ENCODE results near the gene ADAMTS20.

ADAMTS20 gene

DNA sequence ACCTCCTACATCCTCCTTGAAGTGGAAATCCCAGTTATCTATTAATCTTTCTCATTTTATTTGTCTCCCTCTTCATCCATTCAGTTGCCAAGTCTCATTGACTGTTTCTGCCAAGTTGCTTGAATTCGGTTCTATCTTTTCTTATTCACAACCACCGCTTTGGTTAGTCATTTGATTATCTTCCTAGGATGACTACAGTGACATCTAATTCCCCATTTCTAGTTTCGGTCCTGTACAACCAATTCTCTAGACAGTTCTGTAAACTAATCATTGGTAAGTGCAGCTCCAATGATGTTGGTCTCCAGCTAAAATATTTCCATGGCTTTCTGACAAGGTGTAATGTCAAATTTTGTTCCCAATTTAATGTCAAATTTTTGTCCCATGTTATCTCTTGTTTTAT, 220.1 kb downstream of the ADAMTS20 start:
- Histone ChIP-seq H2AFZ (ENCODE audit: low read depth, low read length) (no peak overlapping the region), H3K27ac (ENCODE audit: low read length) (no peak overlapping the region), H3K4me3 (ENCODE audit: low read length) (no peak overlapping the region), H3K4me2 (ENCODE audit: low read length) (peak overlapping the region; percentile 51), H3K36me3 (replicated peaks; ENCODE audit: low read depth, low read length) (peaks cover 3% of the 10 kb centered on the region), H3K9me3 (ENCODE audit: insufficient read depth, low read length) (0 out of 2 replicates have a peak, but pooled peaks cover 7% of the 10 kb centered on the region), H3K9ac (ENCODE audit: low read length) (no peak overlapping the region), H4K20me1 (ENCODE audit: insufficient read depth, low read length) (no peaks in the 10 kb centered on the region), H3K79me2 (ENCODE audit: low read length) (no peaks in the 10 kb centered on the region), H3K4me1 (ENCODE audit: low read length) (peaks cover 22% of the 10 kb centered on the region), H3K27me3 (ENCODE audit: low read depth, low read length) (peaks cover 4% of the 10 kb centered on the region; the same call in 1 of the 2 replicates)
- TF ChIP-seq, protein P1, sequence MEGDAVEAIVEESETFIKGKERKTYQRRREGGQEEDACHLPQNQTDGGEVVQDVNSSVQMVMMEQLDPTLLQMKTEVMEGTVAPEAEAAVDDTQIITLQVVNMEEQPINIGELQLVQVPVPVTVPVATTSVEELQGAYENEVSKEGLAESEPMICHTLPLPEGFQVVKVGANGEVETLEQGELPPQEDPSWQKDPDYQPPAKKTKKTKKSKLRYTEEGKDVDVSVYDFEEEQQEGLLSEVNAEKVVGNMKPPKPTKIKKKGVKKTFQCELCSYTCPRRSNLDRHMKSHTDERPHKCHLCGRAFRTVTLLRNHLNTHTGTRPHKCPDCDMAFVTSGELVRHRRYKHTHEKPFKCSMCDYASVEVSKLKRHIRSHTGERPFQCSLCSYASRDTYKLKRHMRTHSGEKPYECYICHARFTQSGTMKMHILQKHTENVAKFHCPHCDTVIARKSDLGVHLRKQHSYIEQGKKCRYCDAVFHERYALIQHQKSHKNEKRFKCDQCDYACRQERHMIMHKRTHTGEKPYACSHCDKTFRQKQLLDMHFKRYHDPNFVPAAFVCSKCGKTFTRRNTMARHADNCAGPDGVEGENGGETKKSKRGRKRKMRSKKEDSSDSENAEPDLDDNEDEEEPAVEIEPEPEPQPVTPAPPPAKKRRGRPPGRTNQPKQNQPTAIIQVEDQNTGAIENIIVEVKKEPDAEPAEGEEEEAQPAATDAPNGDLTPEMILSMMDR (IDR thresholded peaks at IDR 0.05; ENCODE audit: low read depth, low read length) = no peak
- no peak for TF ChIP-seq EZH2phosphoT487 (IDR thresholded peaks at IDR 0.05; ENCODE audit: low read depth)

DNA sequence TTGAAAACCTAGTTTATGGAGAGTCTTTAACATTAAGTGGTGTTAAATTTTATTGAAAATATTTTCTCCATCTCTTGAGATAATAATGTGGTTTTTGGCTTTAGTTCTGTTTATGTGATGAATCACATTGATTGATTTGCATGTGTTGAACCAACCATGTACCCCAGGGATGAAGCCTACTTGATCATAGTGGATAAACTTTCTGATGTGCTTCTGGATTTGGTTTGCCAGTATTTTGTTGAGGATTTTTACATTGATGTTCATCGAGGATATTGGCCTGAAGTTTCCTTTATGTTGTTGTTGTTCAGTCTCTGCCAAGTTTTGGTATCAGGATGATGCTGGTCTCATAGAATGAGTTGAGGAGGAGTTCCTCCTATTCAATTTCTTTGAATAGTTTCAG, 222.6 kb downstream of the ADAMTS20 start:
- Histone ChIP-seq H3K27ac (ENCODE audit: low read length) (no peak overlapping the region), H3K27me3 (ENCODE audit: low read depth, low read length) (peaks cover 4% of the 10 kb centered on the region; the same call in 1 of the 2 replicates), H3K9ac (ENCODE audit: low read length) (no peak overlapping the region), H3K4me1 (ENCODE audit: low read length) (peaks cover 36% of the 10 kb centered on the region), H3K4me2 (ENCODE audit: low read length) (no peak overlapping the region), H3K36me3 (replicated peaks; ENCODE audit: low read depth, low read length) (peaks cover 3% of the 10 kb centered on the region), H3K9me3 (ENCODE audit: insufficient read depth, low read length) (0 out of 2 replicates have a peak, but pooled peaks cover 7% of the 10 kb centered on the region), H3K4me3 (ENCODE audit: low read length) (no peak overlapping the region), H2AFZ (ENCODE audit: low read depth, low read length) (no peak overlapping the region), H3K79me2 (ENCODE audit: low read length) (no peaks in the 10 kb centered on the region), H4K20me1 (ENCODE audit: insufficient read depth, low read length) (no peaks in the 10 kb centered on the region)
- TF ChIP-seq EZH2phosphoT487 (IDR thresholded peaks at IDR 0.05; ENCODE audit: low read depth) = no peak
- TF ChIP-seq, protein P1 (IDR thresholded peaks at IDR 0.05; ENCODE audit: low read depth, low read length) = no peak

DNA sequence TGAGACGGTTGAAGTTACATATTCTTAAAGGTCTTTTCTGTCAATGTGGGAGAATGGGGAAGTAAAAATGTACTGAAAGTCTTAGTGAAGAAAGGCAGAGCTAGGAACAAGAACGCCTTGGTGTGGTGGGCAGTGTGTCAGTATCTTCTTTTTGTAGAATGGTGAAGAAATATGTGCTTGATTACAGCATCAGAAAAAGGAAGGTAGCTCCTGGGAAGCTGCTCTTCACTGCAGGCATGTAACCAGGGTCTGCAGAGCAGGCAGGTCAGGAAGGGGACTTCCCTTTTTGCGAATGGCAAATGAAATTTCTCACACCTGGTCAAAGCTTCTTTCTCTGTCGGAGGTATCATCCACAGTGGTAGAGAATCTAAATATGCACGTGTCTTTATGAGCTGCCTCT, 226.2 kb downstream of the ADAMTS20 start:
- Histone ChIP-seq H3K4me3 (ENCODE audit: low read length) (peak overlapping the region; percentile 31), H3K27ac (ENCODE audit: low read length) (no peak overlapping the region), H3K4me1 (ENCODE audit: low read length) (peaks cover 16% of the 10 kb centered on the region), H3K9me3 (ENCODE audit: insufficient read depth, low read length) (0 out of 2 replicates have a peak, but pooled peaks cover 2% of the 10 kb centered on the region), H4K20me1 (ENCODE audit: insufficient read depth, low read length) (no peaks in the 10 kb centered on the region), H2AFZ (ENCODE audit: low read depth, low read length) (no peak overlapping the region; the same call in 1 of the 2 replicates), H3K4me2 (ENCODE audit: low read length) (peak overlapping the region; percentile 55), H3K36me3 (replicated peaks; ENCODE audit: low read depth, low read length) (no peaks in the 10 kb centered on the region), H3K27me3 (ENCODE audit: low read depth, low read length) (no peaks in the 10 kb centered on the region), H3K9ac (ENCODE audit: low read length) (no peak overlapping the region), H3K79me2 (ENCODE audit: low read length) (no peaks in the 10 kb centered on the region)
- no peak for TF ChIP-seq EZH2phosphoT487 (IDR thresholded peaks at IDR 0.05; ENCODE audit: low read depth)
- TF ChIP-seq, protein P1 (IDR thresholded peaks at IDR 0.05; ENCODE audit: low read depth, low read length) = no peak

DNA sequence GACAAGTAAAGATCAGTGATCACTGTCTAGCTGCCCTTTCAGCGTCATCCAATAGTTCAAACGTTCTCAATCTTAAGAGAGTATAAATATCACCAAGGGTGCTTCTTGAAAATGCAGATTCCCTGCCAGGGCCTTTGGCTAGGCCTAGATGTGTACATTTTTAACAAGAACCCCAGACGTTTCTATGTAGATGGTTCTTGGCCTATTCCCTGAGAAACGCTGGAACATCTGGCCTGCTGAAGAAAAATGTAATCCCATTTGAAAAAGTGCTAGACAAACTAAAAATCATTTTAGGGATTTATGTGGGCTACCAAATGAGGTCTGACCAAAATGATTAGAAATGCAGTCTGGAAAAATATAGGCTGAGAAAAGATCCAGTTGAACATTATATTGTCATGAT, 231.7 kb downstream of the ADAMTS20 start:
- H3K4me1 ChIP-seq (ENCODE audit: low read length) = peaks cover 2% of the 10 kb centered on the region
- H3K9ac ChIP-seq (ENCODE audit: low read length) = no peak overlapping the region
- no peaks in the 10 kb centered on the region for H3K27me3 ChIP-seq (ENCODE audit: low read depth, low read length)
- H3K79me2 ChIP-seq (ENCODE audit: low read length) = no peaks in the 10 kb centered on the region
- no peaks in the 10 kb centered on the region for H4K20me1 ChIP-seq (ENCODE audit: insufficient read depth, low read length)
- no peaks in the 10 kb centered on the region for H3K36me3 ChIP-seq (replicated peaks; ENCODE audit: low read depth, low read length)
- no peak overlapping the region for H3K4me2 ChIP-seq (ENCODE audit: low read length)
- no peak overlapping the region for H3K4me3 ChIP-seq (ENCODE audit: low read length)
- H2AFZ ChIP-seq (ENCODE audit: low read depth, low read length) = no peak overlapping the region
- TF ChIP-seq EZH2phosphoT487 (IDR thresholded peaks at IDR 0.05; ENCODE audit: low read depth) = no peak
- TF ChIP-seq, protein P1 (IDR thresholded peaks at IDR 0.05; ENCODE audit: low read depth, low read length) = no peak
- H3K9me3 ChIP-seq (ENCODE audit: insufficient read depth, low read length) = no peaks in the 10 kb centered on the region
- no peak overlapping the region for H3K27ac ChIP-seq (ENCODE audit: low read length)

Data from OCI-LY3 (cell line).